GM12878 (cell line): ENCODE results near the gene TMC5. TPM values are rescaled to one million over a fixed set of nuclear protein-coding genes. Genes with fewer than 3 reads are reported as not detected.

Experiments used
- ATAC-seq: fragments of 200-7000 bp; cut with Tn5 transposase; 3 replicates; pipeline ENCODE4 v1.9.1; 2020; ENCODE audit warnings: mild to moderate bottlenecking, moderate library complexity
- BruUV-seq: library from RNA; stranded (reverse); fragments of 400-500 nt; replicated peaks from 2 replicates; lab custom pipeline; 2021; lab: Mats Ljungman, UMichigan
- CTCF ChIA-PET: fragments of 300-600 bp; sonication (Branson Sonifier 250); formaldehyde crosslinking; extraction: SDS; loops from one replicate; lab custom pipeline; 2021; ENCODE audit warnings: inconsistent platforms; lab: Yijun Ruan, JAX
- POLR2A ChIA-PET: fragments of 350-600 bp; formaldehyde crosslinking; extraction: SDS; loops from one replicate; lab custom pipeline; 2021; ENCODE audit warnings: inconsistent platforms; lab: Charles Lee
- RAD21 ChIA-PET: fragments of 300-600 bp; sonication (Branson Sonifier 250); formaldehyde crosslinking; loops from one replicate; lab custom pipeline; 2023; ENCODE audit warnings: antibody characterized with exemption; ENCODE audit not compliant: unreplicated experiment; lab: Charles Lee
- SMC1A ChIA-PET: fragments of 300-600 bp; sonication (Branson Sonifier 250); formaldehyde crosslinking; loops from one replicate; lab custom pipeline; 2023; ENCODE audit not compliant: unreplicated experiment, uncharacterized antibody; lab: Charles Lee
- DNase-seq: peaks from one replicate; pipeline ENCODE4 v3.0.0-alpha.2; 2011; ENCODE audit warnings: low read depth, low spot score
- FAIRE-seq: peaks from 3 replicates; lab custom pipeline; 2011; peaks lifted over from hg19 to GRCh38; lab: Jason Lieb, UNC
- H2AFZ ChIP-seq: 2 replicates; pipeline ENCODE4 v1.6.0; 2011; ENCODE audit warnings: low read depth, low read length, control low read depth; ENCODE audit not compliant: control insufficient read depth
- H3K27ac ChIP-seq: 2 replicates; pipeline ENCODE4 v1.5.1; 2011; ENCODE audit warnings: control low read depth; ENCODE audit not compliant: control insufficient read depth, insufficient read depth
- H3K27me3 ChIP-seq, 2 experiments: replicated peaks in 1 of 2; 2 replicates each; pipeline versions ENCODE4 v1.6.0 to v1.6.1; 2011; ENCODE audit warnings: low read length in 1 of 2; ENCODE audit not compliant: control insufficient read depth in 2 of 2, insufficient read depth in 2 of 2
- H3K36me3 ChIP-seq, 2 experiments: 2 replicates each; pipeline ENCODE4 v1.5.1; 2011; ENCODE audit warnings: low read length in 1 of 2; ENCODE audit not compliant: control insufficient read depth in 2 of 2, insufficient read depth in 2 of 2
- H3K4me1 ChIP-seq: 2 replicates; pipeline ENCODE4 v1.6.1; 2011; ENCODE audit warnings: mild to moderate bottlenecking, low read length, moderate library complexity, mixed read lengths; ENCODE audit not compliant: control insufficient read depth, insufficient read depth
- H3K4me2 ChIP-seq: 2 replicates; pipeline ENCODE4 v1.6.0; 2011; ENCODE audit warnings: control low read depth; ENCODE audit not compliant: control insufficient read depth, insufficient read depth
- H3K4me3 ChIP-seq: fragments of 200-600 bp; sonication (generic); 2 replicates; pipeline ENCODE4 v1.5.1; 2016
- H3K79me2 ChIP-seq: 2 replicates; pipeline ENCODE4 v1.6.0; 2011; ENCODE audit warnings: low read length; ENCODE audit not compliant: control insufficient read depth, insufficient read depth
- H3K9ac ChIP-seq: 2 replicates; pipeline ENCODE4 v1.8.0; 2011; ENCODE audit warnings: low read length, control low read depth, mixed read lengths; ENCODE audit not compliant: control insufficient read depth, insufficient read depth
- H3K9me3 ChIP-seq: replicated peaks from 3 replicates; pipeline ENCODE4 v1.5.1; 2011; ENCODE audit warnings: mild to moderate bottlenecking, low read length; ENCODE audit not compliant: control insufficient read depth, insufficient read depth
- H4K20me1 ChIP-seq: 2 replicates; pipeline ENCODE4 v1.6.0; 2011; ENCODE audit not compliant: control insufficient read depth, insufficient read depth
- BACH1 ChIP-seq: fragments of 450-650 bp; IDR thresholded peaks from 2 replicates; pipeline ENCODE4 v1.6.1; 2017; ENCODE audit warnings: mild to moderate bottlenecking, borderline replicate concordance
- CUX1 ChIP-seq: IDR thresholded peaks from 2 replicates; pipeline ENCODE4 v1.6.1; 2012; ENCODE audit warnings: improper control_type of control experiment, low read depth, low read length; ENCODE audit not compliant: insufficient replicate concordance
- ELK1 ChIP-seq: IDR thresholded peaks from 2 replicates; pipeline ENCODE4 v1.6.1; 2012; ENCODE audit warnings: low read depth, low read length, improper control_type of control experiment
- HDAC6 ChIP-seq: fragments of 200-600 bp; sonication (generic); IDR thresholded peaks from one replicate; pipeline ENCODE4 v1.8.0; 2017; ENCODE audit warnings: antibody characterized with exemption; ENCODE audit not compliant: unreplicated experiment
- KDM1A ChIP-seq: fragments of 200-600 bp; sonication (generic); IDR thresholded peaks from 2 replicates; pipeline ENCODE4 v1.6.1; 2016; ENCODE audit warnings: borderline replicate concordance
- NR2C1 ChIP-seq: fragments of 450-650 bp; IDR thresholded peaks from 2 replicates; pipeline ENCODE4 v1.6.1; 2017; ENCODE audit warnings: antibody characterized with exemption, mild to moderate bottlenecking, moderate library complexity
- SMAD1 ChIP-seq: fragments of 450-650 bp; IDR thresholded peaks from 2 replicates; pipeline ENCODE4 v1.6.1; 2018; ENCODE audit warnings: mild to moderate bottlenecking, low read depth; ENCODE audit not compliant: partially characterized antibody
- SRF ChIP-seq, 2 experiments: IDR thresholded peaks; 2 replicates each; pipeline ENCODE4 v1.6.1; 2011; ENCODE audit warnings: low read depth in 2 of 2, low read length in 2 of 2, mild to moderate bottlenecking in 1 of 2, moderate library complexity in 1 of 2
- WRNIP1 ChIP-seq: IDR thresholded peaks from 2 replicates; pipeline ENCODE4 v1.6.1; 2011; ENCODE audit warnings: low read depth, low read length, improper control_type of control experiment, borderline replicate concordance
- ZBTB11 ChIP-seq: fragments of 450-650 bp; formaldehyde crosslinking; IDR thresholded peaks from 2 replicates; pipeline ENCODE4 v1.5.0; 2022; ENCODE audit warnings: mild to moderate bottlenecking, missing genetic modification characterization
- WGBS: methylation state at CpG from one replicate; pipeline ENCODE4 v1.1.6; 2016; ENCODE audit warnings: low lambda C conversion rate; ENCODE audit not compliant: insufficient replicate concordance, insufficient coverage; ENCODE audit errors: missing lambda C conversion rate; 5-methylcytosine and 5-hydroxymethylcytosine counted together
- in situ Hi-C: fragments of 300-500 bp; cut with MboI; formaldehyde crosslinking; loops from 9 replicates; pipeline ENCODE4 v1.14.3; 2018; ENCODE audit warnings: mixed read lengths
- intact Hi-C: fragments of 100-400 bp; cut with micrococcal nuclease; formaldehyde crosslinking; loops from one replicate; pipeline ENCODE4 v1.14.2; 2022; ENCODE audit not compliant: unreplicated experiment
- polyA plus RNA-seq, 11 experiments: library from polyadenylated mRNA; depleted of rRNA in 4 of 11; unstranded in 6 of 11; stranded (reverse) in 5 of 11; fragments of >200 nt; fragmentation: Nextera tagmentation in 4 of 11; fragmentation: Illumina TruSeq in 1 of 11; extraction: Ambion mirVana in 4 of 11; extraction: Trizol in 1 of 11; gene quantifications; 1 replicate in 1 of 11; 2 replicates in 10 of 11; pipeline versions ENCODE4 v1.2.1 to v1.2.3, GENCODE V29; 2011 to 2016; ENCODE audit warnings: inconsistent platforms in 2 of 11, missing spikeins in 2 of 11, low read depth in 1 of 11
- total RNA-seq, 4 experiments: library from RNA; depleted of rRNA in 3 of 4; stranded (reverse); fragments of >200 nt in 3 of 4; fragmentation: Illumina TruSeq in 1 of 4; extraction: Trizol in 1 of 4; gene quantifications; 2 replicates each; pipeline versions ENCODE4 v1.2.1 to v1.2.3, GENCODE V29; 2013 to 2021

TMC5 gene
- total and polyA plus RNA-seq, 10 of the 15 experiments (the other 5 are each of a cell fraction or from before 2014, with no cell fraction given): 0.01 to 0.10 (median 0.07) TPM; not detected in 5

- Histone ChIP-seq H3K9me3 (no peaks in the 10 kb centered on the region), H2AFZ (no peak overlapping the region), H3K4me1 (no peaks in the 10 kb centered on the region), H3K27me3 (no peaks in the 10 kb centered on the region), H3K4me3 (no peak overlapping the region), H4K20me1 (no peaks in the 10 kb centered on the region), H3K4me2 (no peak overlapping the region), H3K27ac (no peak overlapping the region), H3K9ac (no peak overlapping the region), H3K36me3 (peaks cover 2 to 12% of the 10 kb centered on the region in 2 experiments; a peak in 3 of 4 replicates), H3K79me2 (peaks cover 4% of the 10 kb centered on the region)
- FAIRE-seq: no peak
- SMC1A ChIA-PET: interaction anchor here (1.3 kb wide), 1 partner anchor 17 kb away, joined by 4 read pairs; no protein-coding TSS in a partner anchor
- WGBS: 37% methylated on average over 1 of the region's 1 CpG
- DNase-seq: no peak
- intact Hi-C loops: no loop called here
- BruUV-seq: no TSS peak
- POLR2A ChIA-PET: no interaction called here
- RAD21 ChIA-PET: no interaction called here
- no peak for ATAC-seq
- in situ Hi-C loops: no loop called here
- CTCF ChIA-PET: interaction anchor here (1.0 kb wide), 1 partner anchor 23 kb away, joined by 4 read pairs; the partner anchor contains the start of gene VPS35L
- no peak for TF ChIP-seq SRF (IDR thresholded peaks at IDR 0.05; ENCODE audit: low read depth in 2 of 2, low read length in 2 of 2)
- no peak for TF ChIP-seq ELK1
- TF ChIP-seq KDM1A: no peak
- TF ChIP-seq ZBTB11: no peak
- TF ChIP-seq CUX1: no peak
- no peak for TF ChIP-seq NR2C1
- TF ChIP-seq SMAD1: no peak
- TF ChIP-seq HDAC6: no peak
- TF ChIP-seq BACH1: no peak
- no peak for TF ChIP-seq WRNIP1
These were observed 114.9 kb downstream of the TMC5 start for GRCh38 chr16:19532601-19533000.
